HepG2 (cell line): ENCODE measurements around the gene OGFOD3. TPM values are rescaled to one million over a fixed set of nuclear protein-coding genes. Genes with fewer than 3 reads are reported as not detected.

Experiments used
- ESRRA ChIP-seq: sonication (generic); formaldehyde crosslinking; IDR thresholded peaks from 2 replicates; pipeline ENCODE4 v1.5.1; 2020; ENCODE audit warnings: mild to moderate bottlenecking, low read depth, missing genetic modification reagents
- GZF1 ChIP-seq: sonication (generic); formaldehyde crosslinking; IDR thresholded peaks from 2 replicates; pipeline ENCODE4 v1.5.1; 2020; ENCODE audit warnings: mild to moderate bottlenecking, missing genetic modification reagents
- MIER2 ChIP-seq: IDR thresholded peaks from 2 replicates; pipeline ENCODE4 v1.6.1; 2016; ENCODE audit warnings: missing biosample characterization, missing genetic modification reagents
- NFE2L1 ChIP-seq: sonication (generic); formaldehyde crosslinking; IDR thresholded peaks from 2 replicates; pipeline ENCODE4 v1.4.0; 2020; ENCODE audit warnings: missing genetic modification reagents, mild to moderate bottlenecking, borderline replicate concordance
- POGZ ChIP-seq: sonication (generic); formaldehyde crosslinking; IDR thresholded peaks from 2 replicates; pipeline ENCODE4 v1.4.0; 2020; ENCODE audit warnings: mild to moderate bottlenecking, missing genetic modification reagents
- SALL1 ChIP-seq: sonication (generic); formaldehyde crosslinking; IDR thresholded peaks from 2 replicates; pipeline ENCODE4 v1.8.0; 2022; ENCODE audit warnings: mild to moderate bottlenecking, missing genetic modification reagents
- ZFYVE20 ChIP-seq: sonication (generic); formaldehyde crosslinking; IDR thresholded peaks from 2 replicates; pipeline ENCODE4 v1.8.0; 2023; ENCODE audit warnings: low read depth, mild to moderate bottlenecking, moderate library complexity, missing genetic modification reagents, borderline replicate concordance
- ZNF501 ChIP-seq: sonication (generic); formaldehyde crosslinking; IDR thresholded peaks from 2 replicates; pipeline ENCODE4 v1.5.1; 2020; ENCODE audit warnings: mild to moderate bottlenecking, moderate library complexity, missing genetic modification reagents
- ZNF605 ChIP-seq: sonication (generic); formaldehyde crosslinking; IDR thresholded peaks from 2 replicates; pipeline ENCODE4 v1.8.0; 2022; ENCODE audit warnings: mild to moderate bottlenecking, missing genetic modification reagents
- ZNF891 ChIP-seq: sonication (generic); formaldehyde crosslinking; IDR thresholded peaks from 2 replicates; pipeline ENCODE4 v1.5.0; 2020; ENCODE audit warnings: mild to moderate bottlenecking, missing genetic modification reagents
- polyA plus RNA-seq, 8 experiments: library from polyadenylated mRNA; depleted of rRNA in 3 of 8; stranded (reverse) in 7 of 8; unstranded in 1 of 8; fragments of >200 nt; fragmentation: Illumina TruSeq in 4 of 8; extraction: Trizol in 4 of 8; gene quantifications; 2 replicates each; pipeline versions ENCODE4 v1.2.1 to v1.2.3, GENCODE V29; 2011 to 2016; ENCODE audit warnings: low read depth in 4 of 8, missing spikeins in 1 of 8, mixed read lengths in 1 of 8; ENCODE audit not compliant: insufficient read depth in 1 of 8
- total RNA-seq, 5 experiments: library from RNA; depleted of rRNA; stranded (reverse); fragments of >200 nt; fragmentation: Illumina TruSeq; extraction: Trizol; gene quantifications; 2 replicates each; pipeline ENCODE4 v1.2.3, GENCODE V29; 2016; ENCODE audit warnings: low read depth in 1 of 5
- TF ChIP-seq, protein P1 (sequence below): sonication (generic); formaldehyde crosslinking; IDR thresholded peaks from 2 replicates; pipeline ENCODE4 v1.5.1; 2020; ENCODE audit warnings: missing genetic modification reagents, mild to moderate bottlenecking, borderline replicate concordance
- TF ChIP-seq, protein P2 (sequence below): sonication (generic); formaldehyde crosslinking; IDR thresholded peaks from 2 replicates; pipeline ENCODE4 v1.4.0; 2020; ENCODE audit warnings: missing genetic modification reagents
- TF ChIP-seq, protein P3 (sequence below): sonication (generic); formaldehyde crosslinking; IDR thresholded peaks from 2 replicates; pipeline ENCODE4 v1.9.0; 2021; ENCODE audit warnings: missing genetic modification reagents, mild to moderate bottlenecking, borderline replicate concordance
- TF ChIP-seq, protein P4 (sequence below): IDR thresholded peaks from 2 replicates; pipeline ENCODE4 v1.6.1; 2016; ENCODE audit warnings: missing compliant biosample characterization, missing genetic modification reagents, borderline replicate concordance
- TF ChIP-seq, protein P5 (sequence below): sonication (generic); formaldehyde crosslinking; IDR thresholded peaks from 2 replicates; pipeline ENCODE4 v1.5.1; 2020; ENCODE audit warnings: missing genetic modification reagents, mild to moderate bottlenecking, borderline replicate concordance

OGFOD3 gene
- total and polyA plus RNA-seq, 2 of the 13 experiments (the other 11 are each of a cell fraction or from before 2014, with no cell fraction given) = 40.0 to 42.1 TPM

DNA sequence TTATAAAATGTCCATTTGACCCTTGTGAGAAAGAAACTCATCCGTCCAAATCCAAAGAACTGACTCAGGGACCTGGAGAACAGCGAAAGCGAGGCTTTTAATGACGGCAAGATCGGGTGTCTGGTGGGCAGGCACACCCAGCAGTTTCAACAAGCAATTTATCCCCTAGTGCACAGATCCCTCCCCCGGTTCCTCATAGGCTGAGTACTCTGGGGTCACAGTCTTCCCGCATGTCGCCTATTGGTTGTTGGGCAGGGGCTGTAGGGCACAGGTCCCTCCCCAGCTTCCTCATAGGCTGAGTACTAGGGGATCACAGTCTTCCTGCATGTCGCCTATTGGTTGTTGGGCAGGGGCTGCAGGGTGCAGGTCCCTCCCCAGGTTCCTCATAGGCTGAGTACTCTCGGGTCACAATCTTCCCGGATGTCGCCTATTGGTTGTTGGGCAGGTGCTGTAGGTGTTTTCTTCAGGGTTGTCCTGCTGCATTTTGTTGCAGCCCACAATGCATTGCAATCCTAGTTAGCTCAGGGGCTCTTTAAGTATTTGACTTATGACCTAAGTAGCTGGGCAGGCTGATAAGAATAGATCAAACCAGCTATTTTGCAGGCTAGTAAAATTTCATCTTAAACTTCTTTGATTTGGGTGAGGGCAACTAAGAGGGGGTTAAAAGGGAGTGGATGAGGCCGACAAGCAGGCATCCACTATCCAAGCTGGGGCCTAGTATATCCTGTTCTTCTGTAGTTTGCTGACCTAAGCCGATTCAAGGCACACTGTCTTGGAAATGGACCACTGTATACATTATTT is 50.5 kb downstream of the OGFOD3 start (continued):
- peak; percentile 72 for TF ChIP-seq SALL1 (CRISPR knock-in tag)
- TF ChIP-seq ESRRA (CRISPR knock-in tag) = no peak
- TF ChIP-seq, protein P1, sequence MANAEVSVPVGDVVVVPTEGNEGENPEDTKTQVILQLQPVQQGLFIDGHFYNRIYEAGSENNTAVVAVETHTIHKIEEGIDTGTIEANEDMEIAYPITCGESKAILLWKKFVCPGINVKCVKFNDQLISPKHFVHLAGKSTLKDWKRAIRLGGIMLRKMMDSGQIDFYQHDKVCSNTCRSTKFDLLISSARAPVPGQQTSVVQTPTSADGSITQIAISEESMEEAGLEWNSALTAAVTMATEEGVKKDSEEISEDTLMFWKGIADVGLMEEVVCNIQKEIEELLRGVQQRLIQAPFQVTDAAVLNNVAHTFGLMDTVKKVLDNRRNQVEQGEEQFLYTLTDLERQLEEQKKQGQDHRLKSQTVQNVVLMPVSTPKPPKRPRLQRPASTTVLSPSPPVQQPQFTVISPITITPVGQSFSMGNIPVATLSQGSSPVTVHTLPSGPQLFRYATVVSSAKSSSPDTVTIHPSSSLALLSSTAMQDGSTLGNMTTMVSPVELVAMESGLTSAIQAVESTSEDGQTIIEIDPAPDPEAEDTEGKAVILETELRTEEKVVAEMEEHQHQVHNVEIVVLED (CRISPR knock-in tag) = peak; percentile 22; the same call in 1 of the 2 replicates
- TF ChIP-seq, protein P2, sequence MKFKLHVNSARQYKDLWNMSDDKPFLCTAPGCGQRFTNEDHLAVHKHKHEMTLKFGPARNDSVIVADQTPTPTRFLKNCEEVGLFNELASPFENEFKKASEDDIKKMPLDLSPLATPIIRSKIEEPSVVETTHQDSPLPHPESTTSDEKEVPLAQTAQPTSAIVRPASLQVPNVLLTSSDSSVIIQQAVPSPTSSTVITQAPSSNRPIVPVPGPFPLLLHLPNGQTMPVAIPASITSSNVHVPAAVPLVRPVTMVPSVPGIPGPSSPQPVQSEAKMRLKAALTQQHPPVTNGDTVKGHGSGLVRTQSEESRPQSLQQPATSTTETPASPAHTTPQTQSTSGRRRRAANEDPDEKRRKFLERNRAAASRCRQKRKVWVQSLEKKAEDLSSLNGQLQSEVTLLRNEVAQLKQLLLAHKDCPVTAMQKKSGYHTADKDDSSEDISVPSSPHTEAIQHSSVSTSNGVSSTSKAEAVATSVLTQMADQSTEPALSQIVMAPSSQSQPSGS (CRISPR knock-in tag) = no peak
- TF ChIP-seq, protein P3, sequence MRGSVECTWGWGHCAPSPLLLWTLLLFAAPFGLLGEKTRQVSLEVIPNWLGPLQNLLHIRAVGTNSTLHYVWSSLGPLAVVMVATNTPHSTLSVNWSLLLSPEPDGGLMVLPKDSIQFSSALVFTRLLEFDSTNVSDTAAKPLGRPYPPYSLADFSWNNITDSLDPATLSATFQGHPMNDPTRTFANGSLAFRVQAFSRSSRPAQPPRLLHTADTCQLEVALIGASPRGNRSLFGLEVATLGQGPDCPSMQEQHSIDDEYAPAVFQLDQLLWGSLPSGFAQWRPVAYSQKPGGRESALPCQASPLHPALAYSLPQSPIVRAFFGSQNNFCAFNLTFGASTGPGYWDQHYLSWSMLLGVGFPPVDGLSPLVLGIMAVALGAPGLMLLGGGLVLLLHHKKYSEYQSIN (CRISPR knock-in tag) = no peak
- TF ChIP-seq, protein P4, sequence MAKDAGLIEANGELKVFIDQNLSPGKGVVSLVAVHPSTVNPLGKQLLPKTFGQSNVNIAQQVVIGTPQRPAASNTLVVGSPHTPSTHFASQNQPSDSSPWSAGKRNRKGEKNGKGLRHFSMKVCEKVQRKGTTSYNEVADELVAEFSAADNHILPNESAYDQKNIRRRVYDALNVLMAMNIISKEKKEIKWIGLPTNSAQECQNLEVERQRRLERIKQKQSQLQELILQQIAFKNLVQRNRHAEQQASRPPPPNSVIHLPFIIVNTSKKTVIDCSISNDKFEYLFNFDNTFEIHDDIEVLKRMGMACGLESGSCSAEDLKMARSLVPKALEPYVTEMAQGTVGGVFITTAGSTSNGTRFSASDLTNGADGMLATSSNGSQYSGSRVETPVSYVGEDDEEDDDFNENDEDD (CRISPR knock-in tag) = no peak; the same call in 1 of the 2 replicates
- TF ChIP-seq GZF1 (CRISPR knock-in tag) = no peak
- TF ChIP-seq MIER2 (CRISPR knock-in tag) = no peak
- peak; percentile 73; the same call in 1 of the 2 replicates for TF ChIP-seq ZNF501 (CRISPR knock-in tag)
- TF ChIP-seq ZNF891 (CRISPR knock-in tag) = no peak
- TF ChIP-seq NFE2L1 = no peak
- TF ChIP-seq ZFYVE20 (CRISPR knock-in tag) = no peak
- TF ChIP-seq, protein P5, sequence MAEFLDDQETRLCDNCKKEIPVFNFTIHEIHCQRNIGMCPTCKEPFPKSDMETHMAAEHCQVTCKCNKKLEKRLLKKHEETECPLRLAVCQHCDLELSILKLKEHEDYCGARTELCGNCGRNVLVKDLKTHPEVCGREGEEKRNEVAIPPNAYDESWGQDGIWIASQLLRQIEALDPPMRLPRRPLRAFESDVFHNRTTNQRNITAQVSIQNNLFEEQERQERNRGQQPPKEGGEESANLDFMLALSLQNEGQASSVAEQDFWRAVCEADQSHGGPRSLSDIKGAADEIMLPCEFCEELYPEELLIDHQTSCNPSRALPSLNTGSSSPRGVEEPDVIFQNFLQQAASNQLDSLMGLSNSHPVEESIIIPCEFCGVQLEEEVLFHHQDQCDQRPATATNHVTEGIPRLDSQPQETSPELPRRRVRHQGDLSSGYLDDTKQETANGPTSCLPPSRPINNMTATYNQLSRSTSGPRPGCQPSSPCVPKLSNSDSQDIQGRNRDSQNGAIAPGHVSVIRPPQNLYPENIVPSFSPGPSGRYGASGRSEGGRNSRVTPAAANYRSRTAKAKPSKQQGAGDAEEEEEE = no peak
- TF ChIP-seq ZNF605 (CRISPR knock-in tag) = peak; percentile 86
- 0 out of 2 replicates have a peak, but pooled peaks have one; percentile 17 for TF ChIP-seq POGZ
